ENCODE data around the gene MIF4GD.

DNA sequence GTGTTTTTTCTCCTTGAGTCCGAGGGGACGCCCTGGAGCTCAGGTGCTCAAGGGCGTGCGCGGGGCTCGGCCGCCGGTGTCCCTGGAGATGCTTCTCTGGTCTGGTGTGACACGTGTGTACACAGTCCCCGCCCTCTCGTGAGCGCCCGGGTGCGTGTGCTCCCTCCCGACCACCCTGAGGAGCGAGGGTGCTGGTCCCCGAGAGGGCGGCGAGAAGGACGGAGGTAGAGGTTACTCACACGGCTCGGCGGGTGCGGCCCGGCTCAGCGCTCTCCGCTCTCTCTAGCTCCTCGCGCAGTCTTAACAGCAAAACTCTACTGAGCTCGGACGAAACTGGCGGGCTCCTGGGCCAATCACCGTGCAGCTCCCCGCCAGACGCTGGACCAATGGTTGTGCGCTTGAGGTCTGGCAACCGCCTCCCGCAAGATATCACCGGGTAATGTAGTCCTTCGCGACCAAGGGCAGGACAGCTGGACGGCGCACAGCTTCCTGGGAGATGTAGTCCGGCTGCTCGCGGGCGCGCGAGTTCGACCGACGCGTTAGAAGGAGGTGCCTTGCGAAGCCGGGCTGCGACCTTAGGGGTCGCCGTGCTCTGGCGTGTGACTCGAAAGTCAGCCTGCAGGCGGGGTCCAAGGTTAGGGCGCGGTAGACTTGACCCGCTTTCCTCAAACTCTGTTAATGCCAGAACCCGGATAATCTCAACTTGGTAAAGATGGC, 18.2 kb upstream of the MIF4GD start, which contains the start of gene SLC25A19:
- TF ChIP-seq EZH2 (IDR thresholded peaks at IDR 0.05; ENCODE audit: insufficient read depth, poor library complexity, severe bottlenecking) (no peak), EZH2phosphoT487 (IDR thresholded peaks at IDR 0.05; ENCODE audit: insufficient read depth, low read depth) (no peak)

Measured in GM23248 (cell line).